Measurements from ENCODE around the gene GRWD1.
"Not testable (repeated sequence)": the region's sequence is repeated elsewhere in the genome, so short reads cannot be mapped to it uniquely, and the experiment has no call there.

The GRWD1 gene

DNA sequence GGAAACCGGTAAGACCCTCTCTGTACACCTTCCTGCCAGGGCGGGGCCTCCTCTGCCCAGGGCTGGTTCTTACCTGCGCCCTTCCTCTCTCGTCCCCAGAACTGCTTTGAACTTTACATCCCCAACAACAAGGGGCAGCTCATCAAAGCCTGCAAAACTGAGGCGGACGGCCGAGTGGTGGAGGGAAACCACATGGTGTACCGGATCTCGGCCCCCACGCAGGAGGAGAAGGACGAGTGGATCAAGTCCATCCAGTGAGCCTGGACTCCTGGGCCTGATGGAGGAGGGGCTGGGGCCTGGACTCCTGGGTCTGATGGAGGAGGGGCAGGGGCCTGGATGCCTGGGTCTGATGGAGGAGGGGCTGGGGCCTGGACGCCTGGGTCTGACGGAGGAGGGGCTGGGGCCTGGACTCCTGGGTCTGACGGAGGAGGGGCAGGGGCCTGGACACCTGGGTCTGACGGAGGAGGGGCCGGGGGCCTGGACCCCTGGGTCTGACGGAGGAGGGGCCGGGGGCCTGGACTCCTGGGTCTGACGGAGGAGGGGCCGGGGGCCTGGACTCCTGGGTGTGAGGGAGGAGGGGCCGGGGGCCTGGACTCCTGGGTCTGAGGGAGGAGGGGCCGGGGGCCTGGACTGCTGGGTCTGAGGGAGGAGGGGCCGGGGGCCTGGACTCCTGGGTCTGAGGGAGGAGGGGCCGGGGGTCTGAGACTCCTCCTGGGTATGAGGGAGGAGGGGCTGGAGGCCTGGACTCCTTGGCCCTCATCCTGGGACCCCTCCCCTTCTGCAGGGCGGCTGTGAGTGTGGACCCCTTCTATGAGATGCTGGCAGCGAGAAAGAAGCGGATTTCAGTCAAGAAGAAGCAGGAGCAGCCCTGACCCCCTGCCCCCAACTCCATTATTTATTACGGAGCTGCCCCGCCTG, 32.8 kb downstream of the GRWD1 start:
- DNase-seq (ENCODE audit: low spot score) (no peak), FAIRE-seq (no peak)

DNA sequence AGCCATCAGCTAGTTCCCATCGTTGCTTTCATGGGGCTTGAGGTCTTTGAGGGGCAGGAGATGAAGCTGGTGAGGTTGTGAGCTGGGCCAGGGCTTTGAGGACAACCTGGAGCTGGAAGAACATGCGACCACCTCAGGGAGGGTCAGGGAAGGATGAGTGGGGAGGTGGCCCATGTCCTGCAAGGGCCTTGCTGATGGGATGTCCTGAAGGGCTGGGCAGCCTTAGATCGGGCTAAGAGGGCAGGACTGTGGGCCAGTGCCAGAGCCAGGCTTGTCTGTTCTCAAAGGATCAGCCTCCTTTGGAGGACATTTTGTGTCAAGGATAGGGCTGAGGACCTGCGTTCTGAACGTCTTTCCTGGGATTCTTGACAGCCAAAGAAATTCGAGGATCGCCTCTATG, 33.9 kb downstream of the GRWD1 start:
- FAIRE-seq (no peak), DNase-seq (ENCODE audit: low spot score) (no peak)

DNA sequence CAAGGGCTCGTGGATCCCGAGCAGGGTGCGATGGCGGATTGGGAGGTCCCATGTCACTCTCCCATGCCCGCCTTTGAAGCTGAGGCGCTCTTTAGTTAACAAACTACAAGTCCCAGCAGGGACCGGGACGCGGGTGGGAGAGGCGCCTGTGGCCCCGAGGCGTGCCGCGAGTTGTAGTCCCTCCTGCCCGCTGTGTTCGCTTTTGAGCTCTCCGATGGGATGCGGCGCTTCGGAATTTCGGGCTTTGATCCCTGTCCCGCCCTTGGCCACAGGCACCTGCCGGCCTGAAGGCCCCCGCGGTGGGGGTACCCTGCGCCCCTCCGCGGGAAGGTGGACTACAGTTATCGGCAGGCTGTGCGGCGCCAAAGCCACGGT, 34.4 kb downstream of the GRWD1 start:
- DNase-seq (ENCODE audit: low spot score) (no peak), FAIRE-seq (no peak)

DNA sequence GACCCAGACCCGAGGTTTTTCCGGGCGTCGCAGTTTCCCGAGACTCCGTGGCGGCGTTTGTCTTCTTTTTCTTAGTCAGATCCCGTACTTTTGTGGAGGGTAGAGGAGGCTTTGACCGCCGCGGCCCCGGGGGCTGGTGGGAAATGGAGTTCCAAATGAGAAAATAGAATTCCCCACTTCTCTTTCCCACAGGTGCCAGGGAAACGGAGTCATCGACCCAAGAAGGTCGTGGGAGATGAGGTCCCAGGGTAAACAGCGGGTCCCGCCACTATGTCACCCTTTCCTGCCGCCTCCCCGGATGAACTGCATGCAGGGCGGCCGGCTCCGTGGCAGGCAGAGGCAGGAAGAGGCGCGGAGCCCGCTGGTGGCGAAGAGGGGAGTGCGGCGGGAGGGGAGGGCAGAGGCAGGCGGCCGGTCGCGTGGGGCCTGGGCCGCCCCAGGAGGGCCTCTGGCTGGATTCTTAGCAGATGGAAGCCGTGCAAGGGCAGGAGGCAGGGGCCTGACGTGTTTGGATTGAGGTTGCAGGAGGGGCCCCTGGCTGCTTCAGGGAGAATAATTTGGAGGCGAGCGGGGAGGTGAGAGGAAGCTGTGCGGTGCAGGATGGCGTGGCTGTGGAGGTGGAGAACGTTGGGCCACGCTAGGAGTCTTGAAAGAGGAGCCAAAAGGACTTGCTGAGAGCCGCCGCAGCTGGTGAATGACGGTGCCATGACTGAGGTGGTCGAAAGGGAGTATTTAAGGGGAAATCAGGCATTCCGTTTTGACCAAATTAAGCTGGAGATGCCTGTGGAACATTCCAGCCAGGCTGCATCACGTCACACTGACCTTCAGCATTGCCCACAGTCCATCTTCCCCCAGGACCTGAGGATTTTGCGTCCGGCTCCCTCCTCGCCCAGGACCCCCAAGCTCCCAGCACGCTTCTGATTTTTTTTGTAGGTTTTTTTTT, 35.0 kb downstream of the GRWD1 start:
- DNase-seq (ENCODE audit: low spot score) (no peak), FAIRE-seq (no peak)

- DNase-seq (ENCODE audit: low spot score): no peak
- FAIRE-seq: no peak
Measured at GRCh38 chr19:48481846-48482639, 36.3 kb downstream of the GRWD1 start.

GRCh38 chr19:48483301-48483700, 37.5 kb downstream of the GRWD1 start:
- DNase-seq (ENCODE audit: low spot score): no peak
- no peak for FAIRE-seq

GRCh38 chr19:48484247-48484893, 38.6 kb downstream of the GRWD1 start:
- DNase-seq (ENCODE audit: low spot score) (no peak), FAIRE-seq (no peak)

- no peak for FAIRE-seq
- DNase-seq (ENCODE audit: low spot score): no peak
Measured at GRCh38 chr19:48484931-48485612, 39.3 kb downstream of the GRWD1 start.

DNA sequence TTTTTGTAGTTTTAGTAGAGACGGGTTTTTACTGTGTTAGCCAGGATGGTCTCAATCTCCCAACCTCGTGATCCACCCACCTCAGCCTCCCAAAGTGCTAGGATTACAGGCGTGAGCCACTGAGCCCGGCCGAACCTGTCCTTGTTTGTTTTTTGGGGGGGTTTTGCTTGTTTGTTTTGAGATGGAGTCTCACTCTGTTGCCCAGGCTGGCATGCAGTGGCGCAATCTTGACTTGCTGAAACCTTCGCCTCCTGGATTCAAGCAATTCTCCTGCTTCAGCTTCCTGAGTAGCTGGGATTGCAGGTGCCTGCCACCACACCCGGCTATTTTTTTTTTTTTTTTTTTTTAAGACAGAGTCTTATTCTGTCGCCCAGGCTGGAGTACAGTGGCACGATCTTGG, 40.9 kb downstream of the GRWD1 start:
- not testable (repeated sequence) for DNase-seq (ENCODE audit: low spot score); FAIRE-seq

DNA sequence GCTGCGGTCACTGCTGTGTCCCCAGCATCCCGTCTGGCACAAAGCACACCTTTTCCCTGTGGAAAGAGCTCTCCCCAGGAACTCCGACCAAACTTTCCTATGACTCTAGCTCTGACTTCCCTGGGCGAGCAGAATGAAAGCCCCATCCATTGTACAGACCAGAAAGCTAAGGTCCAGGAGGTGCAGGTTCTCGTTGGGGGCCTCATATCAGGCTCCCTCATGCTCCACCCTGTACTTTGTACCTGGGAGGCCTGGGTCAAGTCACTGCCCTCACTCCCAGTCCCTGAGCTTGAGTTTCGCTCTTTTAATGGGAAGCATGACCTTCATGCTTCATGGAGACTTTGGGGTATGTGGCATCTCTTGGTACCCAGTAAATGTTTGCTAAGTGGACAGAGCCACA, 41.8 kb downstream of the GRWD1 start:
- DNase-seq (ENCODE audit: low spot score) (peak; percentile 44), FAIRE-seq (no peak)

DNA sequence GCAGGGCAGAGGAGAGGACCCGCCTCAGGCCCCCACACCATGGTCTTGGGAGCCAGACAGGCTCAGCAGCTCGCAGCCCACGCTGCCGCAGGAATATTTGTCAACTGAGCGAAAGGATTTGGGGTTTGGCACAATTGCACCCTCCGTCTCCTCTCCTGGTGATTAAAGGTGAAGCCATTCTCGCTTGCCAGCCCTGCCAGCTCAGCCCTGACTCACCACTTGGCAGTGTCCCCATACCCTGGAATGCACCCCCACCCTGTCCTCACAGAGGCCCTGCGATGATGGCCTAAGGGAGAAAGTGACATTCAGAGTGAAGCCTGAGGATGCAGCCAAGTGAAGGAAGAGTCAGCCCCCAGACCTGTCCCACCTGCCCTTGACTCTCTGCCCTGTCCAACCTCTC, 42.2 kb downstream of the GRWD1 start:
- FAIRE-seq (peak; percentile 85), DNase-seq (ENCODE audit: low spot score) (peak; percentile 88)

DNA sequence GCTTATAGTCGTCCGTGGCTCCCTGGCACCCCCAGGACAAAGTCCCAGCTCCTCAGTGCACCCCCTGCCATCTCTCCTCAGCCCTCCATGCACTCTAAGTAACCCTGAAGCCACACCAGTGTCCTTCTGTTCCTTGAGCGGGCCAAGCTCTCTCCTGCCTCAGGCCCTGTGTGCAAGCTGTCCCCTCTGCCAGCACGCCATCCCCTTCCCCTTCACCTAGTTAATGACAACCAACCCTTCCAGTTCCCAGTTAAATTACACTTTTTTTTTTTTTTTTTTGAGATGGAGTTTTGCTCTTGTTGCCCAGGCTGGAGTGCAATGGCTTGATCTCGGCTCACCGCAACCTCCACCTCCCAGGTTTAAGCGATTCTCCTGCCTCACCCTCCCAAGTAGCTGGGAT, 42.7 kb downstream of the GRWD1 start:
- not testable (repeated sequence) for FAIRE-seq; DNase-seq (ENCODE audit: low spot score)

DNA sequence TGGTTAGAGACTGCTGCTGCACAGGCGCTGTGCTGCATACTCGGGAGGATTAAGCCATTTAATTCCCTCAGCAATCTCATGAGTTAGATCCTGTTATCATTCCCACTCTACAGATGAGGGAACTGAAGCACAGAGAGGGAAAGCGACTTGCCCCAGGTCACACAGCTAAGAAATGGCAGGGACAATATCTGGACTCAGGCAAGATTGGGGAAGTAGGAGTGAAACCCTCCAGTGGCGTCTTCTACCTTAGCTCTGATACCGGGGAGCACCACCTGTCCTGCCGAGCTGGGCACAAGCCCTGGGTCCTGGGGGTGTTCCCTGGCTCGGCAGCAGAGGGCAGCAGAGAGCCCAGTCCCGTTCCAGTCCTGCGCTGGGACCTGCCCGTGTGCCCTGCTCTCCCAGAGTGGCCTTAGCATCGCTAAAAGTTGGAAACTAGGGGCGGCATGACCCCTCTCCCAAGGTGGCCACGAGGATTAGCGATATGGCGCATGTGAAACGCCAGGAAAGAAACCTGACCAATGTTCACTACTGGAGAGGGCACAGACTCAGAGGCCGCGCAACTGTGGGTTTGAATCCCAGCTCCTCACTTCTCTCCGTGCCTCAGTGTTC, 43.9 kb downstream of the GRWD1 start:
- FAIRE-seq (no peak), DNase-seq (ENCODE audit: low spot score) (peak; percentile 37)

GRCh38 chr19:48490981-48491792, 45.4 kb downstream of the GRWD1 start:
- FAIRE-seq (no peak), DNase-seq (ENCODE audit: low spot score) (no peak)

DNA sequence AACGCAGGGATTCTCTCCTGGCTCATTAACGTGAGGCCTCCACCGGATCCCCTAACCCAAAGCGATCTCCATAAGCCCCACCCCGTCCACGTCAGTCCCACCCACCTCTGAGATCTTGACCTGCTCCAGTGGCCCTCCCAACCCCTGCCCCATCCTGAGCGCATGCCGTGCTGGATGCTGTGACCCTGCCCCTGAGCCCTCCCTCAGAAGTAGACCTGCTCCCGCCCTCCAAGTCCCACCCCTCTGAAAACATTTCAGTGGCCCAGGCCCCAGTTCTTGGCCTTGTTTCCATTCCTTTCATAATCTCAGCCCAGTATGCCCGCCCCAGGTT, 46.0 kb downstream of the GRWD1 start:
- no peak for FAIRE-seq
- DNase-seq (ENCODE audit: low spot score): no peak

GRCh38 chr19:48492925-48493717, 47.3 kb downstream of the GRWD1 start:
- DNase-seq (ENCODE audit: low spot score): peak; percentile 77
- FAIRE-seq: peak; percentile 67

GRCh38 chr19:48493718-48494401, 48.1 kb downstream of the GRWD1 start:
- FAIRE-seq (no peak), DNase-seq (ENCODE audit: low spot score) (no peak)

DNA sequence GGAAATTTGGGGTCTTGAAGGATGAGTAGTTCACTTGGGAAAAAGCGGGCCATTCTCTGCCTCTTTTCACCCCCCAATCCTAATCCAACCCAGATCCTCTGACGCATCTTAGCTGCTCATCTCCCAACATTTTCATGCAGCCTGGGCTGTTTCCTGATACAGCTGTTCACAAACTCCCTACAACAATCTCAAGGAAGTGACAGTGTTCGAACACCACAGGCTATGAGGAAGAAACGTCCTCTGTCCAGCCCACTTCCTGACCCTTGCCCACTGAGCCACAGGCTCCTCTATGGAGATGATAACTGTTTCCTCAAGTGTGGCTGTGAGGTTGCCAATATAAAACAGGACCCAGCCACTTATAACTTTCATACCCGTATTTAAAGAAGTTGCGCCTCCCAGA, 49.6 kb downstream of the GRWD1 start:
- no peak for FAIRE-seq
- no peak for DNase-seq (ENCODE audit: low spot score)
